Activated naive CD8-positive, alpha-beta T cell treated with anti-CD3 and anti-CD28 coated beads for 36 hours (primary cell): Measurements from ENCODE around the gene HGF. TPM values are rescaled to one million over a fixed set of nuclear protein-coding genes. Genes with fewer than 3 reads are reported as not detected.

ENCODE experiments used
- DNase-seq: peaks from one replicate; pipeline ENCODE4 v3.0.0; 2021
- H3K27ac Mint-ChIP-seq: one replicate; pipeline ENCODE4 v1.8.0; 2022; ENCODE audit warnings: mild to moderate bottlenecking, moderate library complexity, mixed read lengths
- H3K27me3 Mint-ChIP-seq: one replicate; pipeline ENCODE4 v1.8.0; 2022; ENCODE audit warnings: mild to moderate bottlenecking, mixed read lengths
- H3K36me3 Mint-ChIP-seq: one replicate; pipeline ENCODE4 v1.8.0; 2021; ENCODE audit warnings: mild to moderate bottlenecking, mixed read lengths
- H3K4me1 Mint-ChIP-seq: one replicate; pipeline ENCODE4 v1.8.0; 2021; ENCODE audit warnings: mixed read lengths
- H3K4me3 Mint-ChIP-seq: one replicate; pipeline ENCODE4 v1.8.0; 2022; ENCODE audit warnings: mild to moderate bottlenecking, moderate library complexity, mixed read lengths
- H3K9me3 Mint-ChIP-seq: one replicate; pipeline ENCODE4 v1.8.0; 2022; ENCODE audit warnings: mixed read lengths
- total RNA-seq, 2 experiments: library from RNA; stranded (reverse); gene quantifications; one replicate each; pipeline ENCODE4 v1.2.3, GENCODE V29; 2021

The HGF gene
- total RNA-seq, 2 experiments from 2014 or later: not detected

- Mint-ChIP-seq H3K27me3 (no peaks in the 10 kb centered on the region), H3K36me3 (no peaks in the 10 kb centered on the region), H3K4me1 (no peaks in the 10 kb centered on the region), H3K4me3 (no peak overlapping the region), H3K27ac (no peak overlapping the region), H3K9me3 (no peaks in the 10 kb centered on the region)
- no peak for DNase-seq
These were observed 18.4 kb upstream of the HGF start for GRCh38 chr7:81788246-81788645.

GRCh38 chr7:81783818-81784217, 14.0 kb upstream of the HGF start:
- Mint-ChIP-seq H3K4me1 (no peaks in the 10 kb centered on the region), H3K36me3 (no peaks in the 10 kb centered on the region), H3K4me3 (no peak overlapping the region), H3K9me3 (no peaks in the 10 kb centered on the region), H3K27me3 (no peaks in the 10 kb centered on the region), H3K27ac (no peak overlapping the region)
- no peak for DNase-seq

- H3K4me1 Mint-ChIP-seq: no peaks in the 10 kb centered on the region
- H3K27ac Mint-ChIP-seq: no peak overlapping the region
These were observed 11.3 kb upstream of the HGF start for GRCh38 chr7:81780914-81781693.

GRCh38 chr7:81779706-81780105, 9.9 kb upstream of the HGF start:
- no peaks in the 10 kb centered on the region for H3K9me3 Mint-ChIP-seq
- H3K36me3 Mint-ChIP-seq: no peaks in the 10 kb centered on the region
- no peak for DNase-seq
- H3K4me1 Mint-ChIP-seq: no peaks in the 10 kb centered on the region
- H3K27me3 Mint-ChIP-seq: no peaks in the 10 kb centered on the region
- no peak overlapping the region for H3K27ac Mint-ChIP-seq
- H3K4me3 Mint-ChIP-seq: no peak overlapping the region

More at GRCh38 chr7:81780914-81781693, 11.3 kb upstream of the HGF start:
- Mint-ChIP-seq H3K27me3 (no peaks in the 10 kb centered on the region), H3K36me3 (no peaks in the 10 kb centered on the region), H3K4me3 (no peak overlapping the region), H3K9me3 (no peaks in the 10 kb centered on the region)
- no peak for DNase-seq

GRCh38 chr7:81777697-81778096, 7.8 kb upstream of the HGF start:
- no peak for DNase-seq
- Mint-ChIP-seq H3K27ac (no peak overlapping the region), H3K36me3 (no peaks in the 10 kb centered on the region), H3K9me3 (no peaks in the 10 kb centered on the region), H3K4me1 (no peaks in the 10 kb centered on the region), H3K4me3 (no peak overlapping the region), H3K27me3 (no peaks in the 10 kb centered on the region)

- Mint-ChIP-seq H3K4me1 (no peaks in the 10 kb centered on the region), H3K27me3 (no peaks in the 10 kb centered on the region), H3K9me3 (no peaks in the 10 kb centered on the region), H3K36me3 (no peaks in the 10 kb centered on the region), H3K27ac (no peak overlapping the region), H3K4me3 (no peak overlapping the region)
- DNase-seq: no peak
These were observed 7.2 kb upstream of the HGF start for GRCh38 chr7:81776948-81777630.

- Mint-ChIP-seq H3K27me3 (no peaks in the 10 kb centered on the region), H3K4me1 (no peaks in the 10 kb centered on the region), H3K36me3 (no peaks in the 10 kb centered on the region), H3K9me3 (no peaks in the 10 kb centered on the region), H3K27ac (no peak overlapping the region), H3K4me3 (no peak overlapping the region)
- DNase-seq: no peak
These were observed 6.3 kb upstream of the HGF start for GRCh38 chr7:81776161-81776560.

- DNase-seq: no peak
- Mint-ChIP-seq H3K27me3 (no peaks in the 10 kb centered on the region), H3K9me3 (no peaks in the 10 kb centered on the region), H3K4me1 (no peaks in the 10 kb centered on the region), H3K36me3 (no peaks in the 10 kb centered on the region), H3K27ac (no peak overlapping the region), H3K4me3 (no peak overlapping the region)
These were observed 5.7 kb upstream of the HGF start for GRCh38 chr7:81775560-81775959.

GRCh38 chr7:81774551-81774950, 4.7 kb upstream of the HGF start:
- H3K27me3 Mint-ChIP-seq: peaks cover 3% of the 10 kb centered on the region
- H3K9me3 Mint-ChIP-seq: no peaks in the 10 kb centered on the region
- no peak overlapping the region for H3K4me3 Mint-ChIP-seq
- no peak for DNase-seq
- H3K4me1 Mint-ChIP-seq: no peaks in the 10 kb centered on the region
- H3K27ac Mint-ChIP-seq: no peak overlapping the region
- H3K36me3 Mint-ChIP-seq: no peaks in the 10 kb centered on the region

- Mint-ChIP-seq H3K36me3 (no peaks in the 10 kb centered on the region), H3K27ac (no peak overlapping the region), H3K4me3 (no peak overlapping the region), H3K27me3 (peaks cover 15% of the 10 kb centered on the region), H3K4me1 (no peaks in the 10 kb centered on the region), H3K9me3 (no peaks in the 10 kb centered on the region)
- DNase-seq: no peak
These were observed 929 bp upstream of the HGF start for GRCh38 chr7:81770728-81771223.

- Mint-ChIP-seq H3K36me3 (no peaks in the 10 kb centered on the region), H3K4me3 (no peak overlapping the region), H3K27ac (no peak overlapping the region)
These were observed 682 bp downstream of the HGF start for GRCh38 chr7:81768951-81769778.

GRCh38 chr7:81767926-81768325, 1.9 kb downstream of the HGF start:
- DNase-seq: no peak
- no peaks in the 10 kb centered on the region for H3K9me3 Mint-ChIP-seq
- H3K36me3 Mint-ChIP-seq: no peaks in the 10 kb centered on the region
- H3K4me1 Mint-ChIP-seq: no peaks in the 10 kb centered on the region
- no peak overlapping the region for H3K4me3 Mint-ChIP-seq
- H3K27me3 Mint-ChIP-seq: peaks cover 15% of the 10 kb centered on the region
- no peak overlapping the region for H3K27ac Mint-ChIP-seq

More at GRCh38 chr7:81768951-81769778, 682 bp downstream of the HGF start:
- peaks cover 15% of the 10 kb centered on the region for H3K27me3 Mint-ChIP-seq
- DNase-seq: no peak
- no peaks in the 10 kb centered on the region for H3K4me1 Mint-ChIP-seq
- no peaks in the 10 kb centered on the region for H3K9me3 Mint-ChIP-seq

- Mint-ChIP-seq H3K4me1 (no peaks in the 10 kb centered on the region), H3K9me3 (no peaks in the 10 kb centered on the region), H3K36me3 (no peaks in the 10 kb centered on the region), H3K27ac (no peak overlapping the region), H3K4me3 (no peak overlapping the region), H3K27me3 (no peaks in the 10 kb centered on the region)
- no peak for DNase-seq
These were observed 8.0 kb downstream of the HGF start for GRCh38 chr7:81761821-81762220.

GRCh38 chr7:81761031-81761430, 8.8 kb downstream of the HGF start:
- DNase-seq: no peak
- Mint-ChIP-seq H3K4me3 (no peak overlapping the region), H3K9me3 (no peaks in the 10 kb centered on the region), H3K27me3 (no peaks in the 10 kb centered on the region), H3K36me3 (no peaks in the 10 kb centered on the region), H3K27ac (no peak overlapping the region), H3K4me1 (no peaks in the 10 kb centered on the region)
